GM19395 (cell line): ENCODE results near the gene PLXNC1.
A peak's percentile ranks its signal among the peaks of the same experiment; 100 is the strongest.

Experiments used
- ATAC-seq: cut with Tn5 transposase; IDR thresholded peaks from one replicate; pipeline ENCODE4 v1.9.1; 2021; ENCODE audit warnings: mild to moderate bottlenecking, moderate library complexity; ENCODE audit not compliant: unreplicated experiment

Gene PLXNC1

GRCh38 chr12:94147991-94148738 is at the start of gene PLXNC1:
Gene PLXNC1 (plus strand): TSS chr12:94148577. CDS start chr12:94148972, 395 bp downstream.
- peak; percentile 43 for ATAC-seq

- ATAC-seq = no peak
Measured at GRCh38 chr12:94099191-94099590, 49.2 kb upstream of the PLXNC1 start.

GRCh38 chr12:94099632-94100031 is 48.7 kb upstream of the PLXNC1 start:
- ATAC-seq = no peak

GRCh38 chr12:94100211-94100627 is 48.2 kb upstream of the PLXNC1 start:
- no peak for ATAC-seq

- ATAC-seq = peak; percentile 65
Measured at GRCh38 chr12:94100990-94101737, 47.2 kb upstream of the PLXNC1 start.

GRCh38 chr12:94101738-94102660 is 46.4 kb upstream of the PLXNC1 start:
- peak; percentile 87 for ATAC-seq

GRCh38 chr12:94103986-94104385 is 44.4 kb upstream of the PLXNC1 start:
- no peak for ATAC-seq

GRCh38 chr12:94107910-94108309 is 40.5 kb upstream of the PLXNC1 start:
- no peak for ATAC-seq

- ATAC-seq = no peak
Measured at GRCh38 chr12:94109160-94109559, 39.2 kb upstream of the PLXNC1 start.

GRCh38 chr12:94110258-94110657 is 38.1 kb upstream of the PLXNC1 start:
- no peak for ATAC-seq

- ATAC-seq = no peak
Measured at GRCh38 chr12:94111302-94111701, 37.1 kb upstream of the PLXNC1 start.

GRCh38 chr12:94112121-94112520 is 36.3 kb upstream of the PLXNC1 start:
- ATAC-seq = no peak

- ATAC-seq = no peak
Measured at GRCh38 chr12:94114166-94114565, 34.2 kb upstream of the PLXNC1 start.

GRCh38 chr12:94116191-94116590 is 32.2 kb upstream of the PLXNC1 start:
- no peak for ATAC-seq

- no peak for ATAC-seq
Measured at GRCh38 chr12:94121886-94122285, 26.5 kb upstream of the PLXNC1 start.

- ATAC-seq = no peak
Measured at GRCh38 chr12:94122591-94122990, 25.8 kb upstream of the PLXNC1 start.

- ATAC-seq = no peak
Measured at GRCh38 chr12:94123127-94123526, 25.2 kb upstream of the PLXNC1 start.

- ATAC-seq = no peak
Measured at GRCh38 chr12:94126067-94126466, 22.3 kb upstream of the PLXNC1 start.

- ATAC-seq = no peak
Measured at GRCh38 chr12:94127239-94128131, 20.9 kb upstream of the PLXNC1 start.

- no peak for ATAC-seq
Measured at GRCh38 chr12:94128280-94128679, 20.1 kb upstream of the PLXNC1 start.
